T-helper 17 cell (primary cell): ENCODE data around the gene GLG1. TPM values are rescaled to one million over a fixed set of nuclear protein-coding genes. Genes with fewer than 3 reads are reported as not detected.

ENCODE experiments used
- ATAC-seq: fragments of 150-1000 bp; cut with Tn5 transposase; 2 replicates; pipeline ENCODE4 v1.10.0; 2021; ENCODE audit warnings: mild to moderate bottlenecking, moderate library complexity
- DNase-seq, 3 donors: peaks; one replicate each; pipeline versions ENCODE4 v3.0.0 to v3.0.0-alpha.2; 2020 to 2021
- H3K9me3 ChIP-seq: one replicate; pipeline ENCODE4 v1.7.0; 2013; ENCODE audit warnings: low read length, mild to moderate bottlenecking; ENCODE audit not compliant: control insufficient read depth, poor library complexity, severe bottlenecking
- H3K27ac Mint-ChIP-seq: one replicate; pipeline ENCODE4 v1.8.0; 2022; ENCODE audit warnings: mild to moderate bottlenecking, moderate library complexity, mixed read lengths
- H3K27me3 Mint-ChIP-seq: one replicate; pipeline ENCODE4 v1.8.0; 2022; ENCODE audit warnings: mixed read lengths
- H3K36me3 Mint-ChIP-seq: one replicate; pipeline ENCODE4 v1.8.0; 2022; ENCODE audit warnings: low read depth, mixed read lengths
- H3K4me1 Mint-ChIP-seq: one replicate; pipeline ENCODE4 v1.8.0; 2022; ENCODE audit warnings: mild to moderate bottlenecking, mixed read lengths
- H3K4me3 Mint-ChIP-seq: one replicate; pipeline ENCODE4 v1.8.0; 2022; ENCODE audit warnings: mild to moderate bottlenecking, moderate library complexity, mixed read lengths
- total RNA-seq, 4 donors: library from RNA in 2 of 4; stranded (reverse) in 2 of 4; gene quantifications; one replicate each; pipeline ENCODE4 v1.2.3 and lab custom pipeline; 2022 to 2026

Gene GLG1
- total RNA-seq, 2 donors from 2014 or later = 166 to 180 TPM

DNA sequence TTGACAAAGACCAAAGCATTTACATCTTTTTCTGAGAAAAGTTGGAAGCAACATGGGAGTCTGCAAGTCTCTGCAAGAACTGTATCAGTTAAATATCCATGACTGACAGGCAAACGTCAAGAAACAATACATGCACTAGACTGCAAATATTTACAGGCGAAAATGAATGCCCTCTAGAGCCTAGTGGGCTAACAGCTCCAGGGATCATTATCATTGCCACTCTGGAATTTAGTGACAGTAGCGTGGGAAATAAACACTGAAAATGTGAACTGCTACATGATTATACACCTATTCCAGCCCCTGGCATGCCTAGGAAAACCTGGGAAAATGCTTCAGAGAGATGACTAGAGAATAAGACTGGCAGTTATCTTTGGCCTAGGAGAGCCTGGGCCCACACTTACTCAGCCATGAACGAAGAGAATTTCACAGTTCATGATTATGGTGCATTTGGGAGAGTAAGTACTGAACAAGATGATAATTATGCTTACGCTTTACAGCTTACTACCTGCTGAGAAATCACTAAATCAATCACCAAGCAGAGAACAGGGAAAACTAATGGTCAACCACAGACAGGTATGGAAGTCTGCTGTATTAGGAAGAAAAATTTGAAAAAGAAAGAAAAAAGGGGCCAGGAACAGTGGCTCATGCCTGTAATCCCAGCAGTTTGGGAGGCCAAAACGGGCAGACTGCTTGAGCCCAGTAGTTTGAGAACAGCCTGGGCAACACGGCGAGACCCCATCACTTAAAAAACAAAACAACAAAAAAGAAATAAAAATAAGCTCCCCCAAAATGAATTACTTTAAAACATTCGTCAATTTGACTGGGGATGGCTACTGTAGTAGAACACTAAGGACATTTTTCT lies 119.0 kb downstream of the GLG1 start:
- peak overlapping the region; percentile 61 for H3K27ac Mint-ChIP-seq

DNA sequence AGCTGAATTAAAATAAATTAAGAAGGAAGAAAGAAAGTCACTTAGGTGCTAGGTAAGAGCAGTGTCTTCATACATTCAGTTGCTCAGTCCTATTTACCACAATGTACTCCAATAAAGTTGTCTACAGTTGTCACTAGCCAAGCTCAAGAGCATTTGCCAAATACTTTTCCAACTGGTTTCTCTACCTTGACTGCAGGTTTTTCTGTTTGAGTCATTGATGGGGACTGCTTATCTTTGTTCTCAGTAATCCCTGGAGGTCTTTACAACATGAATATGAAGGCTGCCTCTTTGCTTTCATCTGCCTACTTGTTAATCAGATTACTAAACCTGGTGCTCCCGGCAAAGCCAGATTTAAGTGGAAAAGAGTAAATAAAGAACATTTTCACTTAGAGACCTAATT lies 121.0 kb downstream of the GLG1 start:
- Mint-ChIP-seq H3K27me3 (no peaks in the 10 kb centered on the region), H3K27ac (peak overlapping the region; percentile 37), H3K4me1 (peaks cover 11% of the 10 kb centered on the region), H3K4me3 (no peak overlapping the region), H3K36me3 (peaks cover 4% of the 10 kb centered on the region)
- ATAC-seq (no peak), DNase-seq (no peak)
- H3K9me3 ChIP-seq = no peaks in the 10 kb centered on the region

More for the DNA sequence above, 119.0 kb downstream of the GLG1 start:
- Mint-ChIP-seq H3K4me1 (peaks cover 10% of the 10 kb centered on the region), H3K27me3 (no peaks in the 10 kb centered on the region), H3K36me3 (peaks cover 4% of the 10 kb centered on the region), H3K4me3 (no peak overlapping the region)
- no peaks in the 10 kb centered on the region for H3K9me3 ChIP-seq
- ATAC-seq (no peak), DNase-seq (no peak)

DNA sequence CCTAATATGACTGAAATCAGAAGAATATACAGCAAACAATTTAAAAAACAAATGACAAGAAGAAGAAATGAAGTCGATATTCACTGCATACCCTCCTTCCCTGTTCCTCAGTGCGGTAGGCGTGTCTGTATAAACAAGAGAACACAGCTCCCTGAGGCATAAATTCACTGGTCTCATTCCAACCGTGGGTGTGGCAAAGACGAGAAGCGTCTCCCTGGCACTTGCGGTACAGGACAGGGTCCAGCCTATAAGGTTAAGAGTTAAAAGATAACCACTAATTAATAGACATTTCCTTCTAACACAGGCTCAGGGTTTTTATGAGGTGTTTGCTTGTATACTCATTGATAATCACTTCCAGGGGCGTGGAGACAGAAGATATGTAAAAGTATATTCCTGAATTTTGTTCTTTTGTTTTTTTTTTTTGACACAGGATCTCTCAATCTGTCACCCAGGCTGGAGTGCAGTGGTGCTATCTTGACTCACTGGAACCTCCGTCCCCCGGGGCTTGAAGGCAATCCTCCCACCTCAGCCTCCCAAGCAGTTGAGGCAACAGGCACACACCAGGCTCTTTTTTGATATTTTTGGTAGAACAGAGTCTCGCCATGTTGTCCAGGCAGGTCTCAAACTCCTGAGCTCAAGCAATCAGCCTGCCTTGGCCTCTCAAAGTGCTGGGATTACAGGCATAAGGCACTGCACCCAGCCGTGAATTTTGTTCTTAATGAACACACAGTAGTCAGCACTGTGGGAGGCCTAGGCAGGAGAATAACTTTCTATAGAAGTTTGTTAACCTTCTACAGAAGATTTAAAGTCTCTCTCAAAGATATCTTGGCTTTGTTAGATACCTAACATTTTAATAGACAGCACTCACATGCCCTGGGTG lies 126.5 kb downstream of the GLG1 start:
- no peak for DNase-seq
- H3K36me3 Mint-ChIP-seq = peaks cover 5% of the 10 kb centered on the region
- peaks cover 8% of the 10 kb centered on the region for H3K4me1 Mint-ChIP-seq

DNA sequence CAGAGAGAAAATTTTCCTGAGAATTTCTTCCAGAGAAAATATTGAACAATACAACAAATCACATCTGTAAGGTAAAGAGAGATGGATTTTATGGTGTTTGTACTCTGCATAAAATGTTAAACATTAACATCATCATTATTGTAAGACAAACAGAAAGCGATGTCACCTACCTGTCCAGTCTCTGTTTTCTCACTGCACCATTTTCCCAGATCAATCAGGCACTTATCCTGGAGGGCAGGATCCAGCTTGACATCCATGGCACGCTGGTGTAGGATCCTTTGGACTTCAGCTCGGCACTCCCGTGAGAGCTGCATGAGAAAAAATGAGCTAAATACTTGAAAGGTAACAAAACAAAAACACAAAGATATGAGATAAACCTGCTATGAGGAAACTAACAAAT lies 129.7 kb downstream of the GLG1 start:
- Mint-ChIP-seq H3K4me3 (no peak overlapping the region), H3K36me3 (peaks cover 2% of the 10 kb centered on the region), H3K27ac (peak overlapping the region; percentile 77), H3K4me1 (peaks cover 5% of the 10 kb centered on the region), H3K27me3 (no peaks in the 10 kb centered on the region)
- no peaks in the 10 kb centered on the region for H3K9me3 ChIP-seq
- DNase-seq (no peak), ATAC-seq (no peak)

More for the DNA sequence above, 126.5 kb downstream of the GLG1 start:
- Mint-ChIP-seq H3K27ac (peak overlapping the region; percentile 51), H3K27me3 (no peaks in the 10 kb centered on the region), H3K4me3 (no peak overlapping the region)
- no peak for ATAC-seq
- no peaks in the 10 kb centered on the region for H3K9me3 ChIP-seq

DNA sequence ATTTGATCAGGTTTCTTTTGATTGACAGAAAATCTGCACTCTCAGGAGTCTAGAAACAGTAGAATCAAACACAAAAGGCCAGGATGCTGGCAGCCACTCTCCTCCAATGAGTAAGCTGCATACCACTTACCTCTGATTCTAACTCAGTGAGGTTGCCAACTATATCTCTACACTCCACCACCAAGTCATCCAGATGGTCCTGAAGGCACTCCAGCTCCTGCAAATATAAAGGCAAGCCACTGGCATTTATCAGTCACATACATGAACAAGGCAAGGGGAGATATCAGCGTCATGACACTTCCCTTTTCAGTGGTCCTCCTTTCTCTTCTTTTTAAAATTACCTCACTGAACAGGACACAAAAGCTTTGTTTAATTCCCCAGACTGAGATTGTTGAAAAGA lies 132.5 kb downstream of the GLG1 start:
- no peak for ATAC-seq

DNA sequence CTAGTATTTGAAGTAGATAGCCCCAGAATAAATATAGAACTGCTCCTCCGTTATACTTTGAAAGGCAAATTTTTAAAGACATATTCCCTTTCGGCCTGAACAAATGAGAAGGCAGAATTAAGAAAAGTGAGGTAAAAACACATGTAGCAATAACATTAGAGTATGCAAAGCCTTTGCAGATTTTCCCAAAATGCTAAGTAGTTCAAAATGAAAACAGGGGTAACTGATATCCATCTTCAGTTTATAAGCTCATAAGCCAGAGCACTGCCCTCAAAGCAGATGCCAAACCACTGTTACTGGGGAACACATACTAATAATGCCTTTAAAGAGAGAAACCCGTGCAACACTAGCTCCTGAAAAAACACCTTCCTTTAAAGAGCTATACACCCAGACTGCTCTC lies 134.4 kb downstream of the GLG1 start:
- ATAC-seq (no peak), DNase-seq (no peak)
- Mint-ChIP-seq H3K27me3 (no peaks in the 10 kb centered on the region), H3K4me3 (no peak overlapping the region), H3K36me3 (peaks cover 4% of the 10 kb centered on the region), H3K4me1 (peaks cover 9% of the 10 kb centered on the region), H3K27ac (no peak overlapping the region)
- H3K9me3 ChIP-seq = no peaks in the 10 kb centered on the region

More for the DNA sequence above, 132.5 kb downstream of the GLG1 start:
- Mint-ChIP-seq H3K27ac (peak overlapping the region; percentile 72), H3K4me3 (no peak overlapping the region), H3K4me1 (peaks cover 3% of the 10 kb centered on the region), H3K27me3 (no peaks in the 10 kb centered on the region), H3K36me3 (peaks cover 2% of the 10 kb centered on the region)
- no peaks in the 10 kb centered on the region for H3K9me3 ChIP-seq
- no peak for DNase-seq

DNA sequence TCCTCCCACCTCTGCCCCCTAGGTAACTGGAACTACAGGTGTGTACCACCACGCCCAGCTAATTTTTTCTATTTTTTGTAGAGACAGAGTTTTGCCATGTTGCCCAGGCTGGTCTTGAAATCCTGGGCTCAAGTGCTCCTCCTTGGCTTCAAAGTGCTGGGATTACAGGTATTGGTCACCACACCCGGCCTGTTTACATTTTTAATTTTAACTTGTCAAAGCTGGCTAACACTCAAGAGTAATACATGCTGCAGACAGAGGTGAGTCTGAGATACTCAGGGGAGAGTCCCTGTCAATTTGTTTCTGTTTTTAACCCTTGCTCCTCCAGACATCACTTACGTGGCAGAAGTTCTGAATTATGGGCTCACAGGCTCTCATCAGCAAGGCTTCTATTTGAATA lies 134.9 kb downstream of the GLG1 start:
- H3K27me3 Mint-ChIP-seq = no peaks in the 10 kb centered on the region
- peaks cover 14% of the 10 kb centered on the region for H3K4me1 Mint-ChIP-seq
- ATAC-seq (no peak), DNase-seq (no peak)
- H3K27ac Mint-ChIP-seq = peak overlapping the region; percentile 51
- H3K36me3 Mint-ChIP-seq = peaks cover 8% of the 10 kb centered on the region
- no peak overlapping the region for H3K4me3 Mint-ChIP-seq
- no peaks in the 10 kb centered on the region for H3K9me3 ChIP-seq

DNA sequence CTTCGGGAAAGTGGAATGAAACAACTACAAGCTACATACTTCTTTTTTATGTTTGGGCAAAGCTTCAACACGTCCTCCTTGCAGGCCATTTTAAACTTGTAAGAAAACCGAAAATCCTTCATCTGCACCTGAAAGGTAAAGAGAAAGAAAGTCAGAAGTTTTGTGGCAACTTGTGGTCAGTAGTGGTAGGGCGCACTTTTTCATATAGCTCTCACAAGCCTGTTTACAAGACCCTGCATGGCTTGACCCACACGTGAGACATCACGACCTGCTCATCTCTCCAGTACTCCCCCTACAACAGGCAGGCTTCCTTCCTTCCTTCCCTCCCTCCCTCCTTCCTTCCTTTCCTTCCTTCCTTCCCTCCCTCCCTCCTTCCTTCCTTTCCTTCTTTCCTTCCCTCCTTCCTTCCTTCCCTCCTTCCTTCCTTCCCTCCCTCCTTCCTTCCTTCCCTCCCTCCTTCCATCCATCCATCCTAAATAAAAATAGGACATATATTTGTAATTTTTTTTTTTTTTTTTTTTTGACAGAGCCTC lies 136.9 kb downstream of the GLG1 start:
- no peak for DNase-seq
- H3K27me3 Mint-ChIP-seq = no peaks in the 10 kb centered on the region
- H3K27ac Mint-ChIP-seq = no peak overlapping the region

DNA sequence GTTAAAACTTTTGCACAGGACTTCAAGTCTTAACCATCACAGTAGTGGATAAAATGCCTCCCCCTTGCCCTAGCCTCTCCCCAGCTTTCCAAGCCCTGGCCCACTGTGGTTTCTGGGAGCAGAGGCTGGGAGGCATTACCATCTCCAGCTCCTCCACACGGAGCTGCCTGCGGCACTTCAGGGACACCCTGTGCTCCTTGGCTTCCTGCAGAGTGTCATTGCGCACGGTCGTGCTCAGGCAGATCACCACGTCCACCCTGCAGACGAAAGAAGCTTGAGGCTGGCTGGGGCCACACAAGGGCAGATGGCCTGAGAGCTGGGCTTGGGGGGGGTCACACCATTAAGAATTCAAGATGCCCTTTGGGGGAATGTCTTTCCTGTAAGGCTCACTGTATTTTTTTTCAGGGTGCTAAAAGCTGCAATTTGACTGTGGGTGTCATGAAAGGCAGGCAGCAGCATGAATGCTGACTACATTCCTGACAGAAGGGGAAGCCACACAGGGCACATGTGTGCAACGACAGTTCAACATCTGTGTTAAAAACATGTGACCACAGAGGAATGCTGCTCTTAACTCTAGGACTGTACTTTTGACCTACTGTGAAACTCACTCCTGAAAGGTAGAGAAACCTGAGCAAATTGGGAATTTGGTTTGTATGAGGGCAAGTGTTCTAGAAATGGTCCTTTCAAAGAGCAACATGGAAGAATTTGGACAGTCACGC lies 137.9 kb downstream of the GLG1 start:
- DNase-seq (no peak), ATAC-seq (no peak)
- Mint-ChIP-seq H3K27me3 (no peaks in the 10 kb centered on the region), H3K4me3 (no peak overlapping the region), H3K4me1 (peaks cover 25% of the 10 kb centered on the region), H3K27ac (peak overlapping the region; percentile 94), H3K36me3 (peaks cover 11% of the 10 kb centered on the region)
- no peaks in the 10 kb centered on the region for H3K9me3 ChIP-seq

More for the DNA sequence above, 136.9 kb downstream of the GLG1 start:
- no peaks in the 10 kb centered on the region for H3K9me3 ChIP-seq
- H3K4me3 Mint-ChIP-seq = no peak overlapping the region
- peaks cover 10% of the 10 kb centered on the region for H3K36me3 Mint-ChIP-seq
- no peak for ATAC-seq
- H3K4me1 Mint-ChIP-seq = peaks cover 25% of the 10 kb centered on the region

DNA sequence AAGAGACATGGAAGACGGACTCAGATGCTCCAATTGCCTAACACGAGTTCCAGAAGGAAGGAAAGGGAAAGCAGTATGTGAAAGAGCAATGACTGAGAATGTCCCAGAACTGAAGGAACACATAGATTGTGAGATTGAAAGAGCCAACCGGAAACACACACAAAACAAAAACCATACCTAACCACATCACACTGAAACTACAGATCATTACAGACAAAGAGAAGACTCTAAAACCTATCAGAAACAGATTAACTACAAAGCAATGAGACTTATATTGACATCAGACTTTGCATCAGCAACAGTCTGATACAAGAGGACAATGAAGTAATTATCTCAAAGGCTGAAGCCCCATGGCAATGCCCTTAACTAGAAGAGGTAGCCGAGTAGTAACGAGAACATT lies 140.0 kb downstream of the GLG1 start:
- ATAC-seq = peak; percentile 83
- H3K4me1 Mint-ChIP-seq = peaks cover 25% of the 10 kb centered on the region

DNA sequence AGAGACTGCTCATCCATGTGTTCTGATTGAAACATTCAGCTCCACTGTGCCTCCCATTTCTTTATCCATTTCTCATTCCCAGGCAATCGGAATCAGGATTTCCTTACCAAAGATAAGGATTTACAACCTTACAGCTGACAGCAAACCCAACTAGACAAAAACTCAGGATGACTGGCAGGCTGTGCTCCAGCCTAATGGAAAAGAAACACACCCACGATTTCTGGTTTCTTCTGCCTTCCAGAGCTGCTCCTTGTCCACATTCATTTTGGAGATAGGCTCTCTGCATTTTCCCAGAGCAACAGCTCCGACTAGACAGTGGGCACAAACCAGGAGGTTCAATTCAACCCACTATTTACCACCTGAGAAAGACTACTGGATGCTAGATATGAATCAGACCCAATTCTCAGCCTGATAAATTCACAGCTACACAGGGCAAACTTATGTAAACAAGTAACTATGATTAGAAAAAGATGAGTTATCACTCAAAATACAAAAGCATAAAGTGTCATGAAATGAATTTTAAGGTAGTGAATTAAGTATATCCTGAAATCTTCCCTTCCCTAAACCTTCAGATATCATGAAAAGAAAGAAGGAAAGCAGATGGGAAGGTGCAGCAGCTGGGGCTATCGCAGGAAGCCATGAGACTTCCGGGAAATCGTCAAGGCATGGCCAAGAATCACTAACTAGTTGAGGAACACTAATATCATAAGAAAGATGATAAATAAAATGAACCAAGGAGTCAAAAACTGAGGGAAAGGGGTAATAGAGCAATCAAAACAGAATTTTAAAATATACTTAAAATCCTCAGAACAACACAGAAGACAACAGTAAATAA lies 140.8 kb downstream of the GLG1 start:
- H3K4me1 Mint-ChIP-seq = peaks cover 25% of the 10 kb centered on the region
- H3K27me3 Mint-ChIP-seq = no peaks in the 10 kb centered on the region
- peak overlapping the region; percentile 66 for H3K4me3 Mint-ChIP-seq
- H3K27ac Mint-ChIP-seq = peak overlapping the region; percentile 94
- DNase-seq (no peak), ATAC-seq (no peak)
- peaks cover 13% of the 10 kb centered on the region for H3K36me3 Mint-ChIP-seq
- H3K9me3 ChIP-seq = no peaks in the 10 kb centered on the region

More for the DNA sequence above, 140.0 kb downstream of the GLG1 start:
- H3K27ac Mint-ChIP-seq = peak overlapping the region; percentile 94
- H3K9me3 ChIP-seq = no peaks in the 10 kb centered on the region
- no peaks in the 10 kb centered on the region for H3K27me3 Mint-ChIP-seq
- H3K4me3 Mint-ChIP-seq = peak overlapping the region; percentile 84
- DNase-seq = no peak
- H3K36me3 Mint-ChIP-seq = peaks cover 13% of the 10 kb centered on the region

DNA sequence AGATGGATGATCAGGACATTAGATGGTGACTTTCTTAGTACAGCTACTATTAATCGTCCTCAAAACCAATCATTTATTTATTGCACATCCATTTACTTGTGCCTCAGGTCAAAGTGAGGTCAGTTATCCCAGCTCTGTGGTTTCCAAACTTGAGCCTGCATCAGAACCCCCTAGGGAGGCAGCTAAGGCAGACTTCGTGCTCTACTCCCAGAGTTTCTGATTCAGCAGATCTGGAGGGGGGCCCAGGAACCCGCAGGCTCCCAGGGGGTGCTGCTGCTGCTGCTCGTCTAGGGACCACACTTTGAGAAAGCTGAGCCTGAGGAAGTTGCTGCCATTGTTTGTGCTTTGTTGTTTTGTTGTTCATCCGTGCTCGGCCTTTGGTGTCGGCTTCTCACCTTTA lies 141.6 kb downstream of the GLG1 start:
- H3K9me3 ChIP-seq = no peaks in the 10 kb centered on the region
- DNase-seq (no peak), ATAC-seq (no peak)
- Mint-ChIP-seq H3K4me1 (peaks cover 25% of the 10 kb centered on the region), H3K36me3 (peaks cover 13% of the 10 kb centered on the region), H3K4me3 (no peak overlapping the region), H3K27ac (peak overlapping the region; percentile 94), H3K27me3 (no peaks in the 10 kb centered on the region)
